ENCODE measurements around the gene COL23A1.

The COL23A1 gene

GRCh38 chr5:178557416-178557815 is 32.8 kb downstream of the COL23A1 start:
- no peak for DNase-seq (ENCODE audit: extremely low read depth in 1 of 2, low read depth in 1 of 2)

GRCh38 chr5:178555771-178556211 is 34.4 kb downstream of the COL23A1 start:
- no peak for DNase-seq (ENCODE audit: extremely low read depth in 1 of 2, low read depth in 1 of 2)

GRCh38 chr5:178555005-178555404 is 35.2 kb downstream of the COL23A1 start:
- DNase-seq (ENCODE audit: extremely low read depth in 1 of 2, low read depth in 1 of 2), result no peak

- no peak for DNase-seq (ENCODE audit: extremely low read depth in 1 of 2, low read depth in 1 of 2)
These were observed 35.9 kb downstream of the COL23A1 start for GRCh38 chr5:178554311-178554710.

- DNase-seq (ENCODE audit: extremely low read depth in 1 of 2, low read depth in 1 of 2), result no peak
These were observed 36.7 kb downstream of the COL23A1 start for GRCh38 chr5:178553517-178553916.

- no peak for DNase-seq (ENCODE audit: extremely low read depth in 1 of 2, low read depth in 1 of 2)
These were observed 38.7 kb downstream of the COL23A1 start for GRCh38 chr5:178551468-178551867.

GRCh38 chr5:178551059-178551458 is 39.1 kb downstream of the COL23A1 start:
- no peak for DNase-seq (ENCODE audit: extremely low read depth in 1 of 2, low read depth in 1 of 2)

- DNase-seq (ENCODE audit: extremely low read depth in 1 of 2, low read depth in 1 of 2), result no peak
These were observed 41.4 kb downstream of the COL23A1 start for GRCh38 chr5:178548746-178549145.

GRCh38 chr5:178547753-178548415 is 42.3 kb downstream of the COL23A1 start:
- no peak for DNase-seq (ENCODE audit: extremely low read depth in 1 of 2, low read depth in 1 of 2)

- DNase-seq (ENCODE audit: extremely low read depth in 1 of 2, low read depth in 1 of 2), result no peak
These were observed 43.0 kb downstream of the COL23A1 start for GRCh38 chr5:178547052-178547666.

- no peak for DNase-seq (ENCODE audit: extremely low read depth in 1 of 2, low read depth in 1 of 2)
These were observed 43.5 kb downstream of the COL23A1 start for GRCh38 chr5:178546675-178547033.

- no peak for DNase-seq (ENCODE audit: extremely low read depth in 1 of 2, low read depth in 1 of 2)
These were observed 44.1 kb downstream of the COL23A1 start for GRCh38 chr5:178545941-178546674.

- DNase-seq (ENCODE audit: extremely low read depth in 1 of 2, low read depth in 1 of 2), result no peak
These were observed 45.0 kb downstream of the COL23A1 start for GRCh38 chr5:178545176-178545575.

GRCh38 chr5:178544166-178544834 is 45.9 kb downstream of the COL23A1 start:
- DNase-seq (ENCODE audit: extremely low read depth in 1 of 2, low read depth in 1 of 2), result no peak

- no peak for DNase-seq (ENCODE audit: extremely low read depth in 1 of 2, low read depth in 1 of 2)
These were observed 47.7 kb downstream of the COL23A1 start for GRCh38 chr5:178542455-178542854.

GRCh38 chr5:178540526-178540925 is 49.7 kb downstream of the COL23A1 start:
- no peak for DNase-seq (ENCODE audit: extremely low read depth in 1 of 2, low read depth in 1 of 2)

- no peak for DNase-seq (ENCODE audit: extremely low read depth in 1 of 2, low read depth in 1 of 2)
These were observed 51.4 kb downstream of the COL23A1 start for GRCh38 chr5:178538741-178539229.

- no peak for DNase-seq (ENCODE audit: extremely low read depth in 1 of 2, low read depth in 1 of 2)
These were observed 52.5 kb downstream of the COL23A1 start for GRCh38 chr5:178537467-178538371.

- no peak for DNase-seq (ENCODE audit: extremely low read depth in 1 of 2, low read depth in 1 of 2)
These were observed 53.4 kb downstream of the COL23A1 start for GRCh38 chr5:178536541-178537466.

Measured in stimulated activated CD8-positive, alpha-beta memory T cell treated with anti-CD3 and anti-CD28 coated beads, Interleukin-7, amount 100 ng/mL, for 48 hours (primary cell).